GM15510 (cell line): Measurements from ENCODE around the gene OGFOD1.

ENCODE experiments used
- POLR2A ChIP-seq: IDR thresholded peaks from 3 replicates; pipeline ENCODE4 v1.6.1; 2011; ENCODE audit warnings: borderline replicate concordance; ENCODE audit not compliant: insufficient read length; ENCODE audit errors: extremely low read depth

OGFOD1 gene

GRCh38 chr16:56520251-56520577, 68.9 kb downstream of the OGFOD1 start:
- TF ChIP-seq POLR2A = no peak

- no peak for TF ChIP-seq POLR2A
Measured at GRCh38 chr16:56525236-56525635, 73.9 kb downstream of the OGFOD1 start.
